Measurements from ENCODE around the gene NBEAL2.
"Not testable (repeated sequence)": the region's sequence is repeated elsewhere in the genome, so short reads cannot be mapped to it uniquely, and the experiment has no call there.

NBEAL2 gene

GRCh38 chr3:47035645-47036044, 56.2 kb downstream of the NBEAL2 start:
- no peak for DNase-seq

- no peak for DNase-seq
Measured at GRCh38 chr3:47036145-47036544, 56.7 kb downstream of the NBEAL2 start.

- DNase-seq = not testable (repeated sequence)
Measured at GRCh38 chr3:47037302-47037701, 57.8 kb downstream of the NBEAL2 start.

- no peak for DNase-seq
Measured at GRCh38 chr3:47041114-47041513, 61.6 kb downstream of the NBEAL2 start.

- no peak for DNase-seq
Measured at GRCh38 chr3:47042231-47042791, 62.8 kb downstream of the NBEAL2 start.

- no peak for DNase-seq
Measured at GRCh38 chr3:47047069-47047468, 67.6 kb downstream of the NBEAL2 start.

- no peak for DNase-seq
Measured at GRCh38 chr3:47047673-47048072, 68.2 kb downstream of the NBEAL2 start.

GRCh38 chr3:47054412-47054811, 74.9 kb downstream of the NBEAL2 start:
- DNase-seq = no peak

- DNase-seq = no peak
Measured at GRCh38 chr3:47056705-47057104, 77.2 kb downstream of the NBEAL2 start.

GRCh38 chr3:47057212-47057671, 77.8 kb downstream of the NBEAL2 start:
- DNase-seq = no peak

All from anterior cingulate cortex (tissue), 58 donors.